NCI-H345 (cell line): ENCODE results near the gene SERPINF2.
"Not testable (repeated sequence)": the region's sequence is repeated elsewhere in the genome, so short reads cannot be mapped to it uniquely, and the experiment has no call there.

Experiments
- DNase-seq: peaks from one replicate; lab custom pipeline; 2025; lab: John Stamatoyannopoulos, UW

Gene SERPINF2

GRCh38 chr17:1735418-1735817, 7.3 kb upstream of the SERPINF2 start:
- no peak for DNase-seq

DNA sequence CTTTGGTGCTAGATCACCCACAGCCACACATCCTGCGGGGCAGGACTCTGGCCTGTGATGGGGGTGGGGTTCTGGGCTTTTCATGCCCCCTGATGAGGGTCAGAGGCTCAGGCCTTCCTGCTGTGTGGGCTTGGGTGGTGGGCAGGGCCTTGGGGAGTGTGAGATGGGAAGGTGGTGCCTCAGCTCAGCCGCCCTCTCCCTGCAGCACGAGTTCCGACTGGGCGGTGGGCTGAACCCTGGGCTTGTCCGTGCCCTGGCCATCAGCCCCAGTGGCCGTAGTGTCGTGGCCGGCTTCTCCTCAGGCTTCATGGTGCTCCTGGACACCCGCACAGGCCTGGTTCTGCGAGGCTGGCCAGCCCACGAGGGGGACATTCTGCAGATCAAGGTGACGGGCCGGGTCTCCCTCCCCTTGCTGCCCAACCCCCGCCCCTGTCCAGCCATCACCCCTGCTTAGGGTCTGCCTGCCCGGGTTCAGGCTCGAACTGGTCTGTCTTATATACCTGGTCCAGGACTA, 6.8 kb upstream of the SERPINF2 start:
- DNase-seq = no peak

DNA sequence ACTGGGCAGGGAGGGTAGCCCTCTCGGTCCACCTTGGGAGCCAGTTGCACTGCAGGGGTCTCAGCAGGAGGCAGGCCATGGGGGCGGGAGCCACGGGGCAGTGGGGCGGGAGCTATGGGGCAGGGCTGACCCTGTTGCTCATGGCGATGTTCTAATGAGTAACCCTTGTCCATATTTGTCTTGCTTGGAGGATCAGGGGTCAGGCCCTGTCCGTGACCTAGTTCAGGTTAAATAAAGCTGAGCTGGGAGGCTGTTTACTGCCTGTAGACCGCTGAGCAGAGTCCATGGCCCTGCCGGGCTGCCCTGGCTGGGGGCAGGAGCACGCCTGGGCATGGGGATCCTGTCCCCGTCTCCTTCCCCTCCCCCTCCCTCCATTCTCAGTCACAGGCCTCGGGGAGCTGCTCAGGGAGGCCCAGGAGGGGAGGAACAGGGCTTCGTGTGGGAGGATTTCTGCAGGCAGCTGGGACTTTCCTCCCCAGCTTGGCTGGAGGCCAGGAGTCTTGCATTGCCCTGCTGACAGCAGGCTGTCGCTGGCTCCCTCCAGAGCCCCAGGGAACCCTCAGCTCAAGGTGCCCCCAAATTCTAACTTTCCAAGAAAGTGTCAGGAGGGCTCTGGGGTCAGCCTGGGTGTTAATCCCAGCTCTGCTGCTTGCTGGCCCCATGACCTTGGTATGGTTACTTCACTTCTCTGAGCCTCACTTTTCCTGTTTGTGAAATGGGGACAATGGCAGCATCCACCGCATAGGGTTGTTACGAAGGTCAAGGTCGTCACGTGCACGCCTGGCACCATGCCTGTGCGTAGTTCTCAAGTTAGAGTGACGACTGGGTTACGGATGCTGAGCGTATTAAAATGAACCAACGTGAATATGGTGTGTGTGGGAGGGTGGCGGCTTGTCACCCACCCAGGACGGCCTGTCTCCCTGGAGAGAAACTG, 6.1 kb upstream of the SERPINF2 start:
- no peak for DNase-seq

- DNase-seq = no peak
Observed at GRCh38 chr17:1737531-1738291, 5.0 kb upstream of the SERPINF2 start.

DNA sequence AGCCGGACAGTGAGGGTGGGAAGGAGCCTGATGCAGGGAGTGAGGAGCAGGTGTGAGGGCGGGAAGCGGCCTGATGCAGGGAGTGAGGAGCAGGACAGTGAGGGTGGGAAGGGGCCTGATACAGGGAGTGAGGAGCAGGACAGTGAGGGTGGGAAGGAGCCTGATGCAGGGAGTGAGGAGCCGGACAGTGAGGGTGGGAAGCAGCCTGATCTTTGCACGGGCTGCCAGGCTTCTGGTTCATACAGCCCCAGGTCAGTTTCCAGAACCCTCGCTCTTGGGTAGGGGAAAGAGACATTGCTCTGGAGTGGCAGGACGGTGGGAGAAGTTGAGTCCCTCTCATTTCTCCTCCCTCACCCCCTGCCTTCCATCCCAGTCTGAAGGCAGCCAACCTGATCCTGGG, 772 bp upstream of the SERPINF2 start:
- not testable (repeated sequence) for DNase-seq

GRCh38 chr17:1743088-1743439, 393 bp downstream of the SERPINF2 start:
- DNase-seq = no peak

DNA sequence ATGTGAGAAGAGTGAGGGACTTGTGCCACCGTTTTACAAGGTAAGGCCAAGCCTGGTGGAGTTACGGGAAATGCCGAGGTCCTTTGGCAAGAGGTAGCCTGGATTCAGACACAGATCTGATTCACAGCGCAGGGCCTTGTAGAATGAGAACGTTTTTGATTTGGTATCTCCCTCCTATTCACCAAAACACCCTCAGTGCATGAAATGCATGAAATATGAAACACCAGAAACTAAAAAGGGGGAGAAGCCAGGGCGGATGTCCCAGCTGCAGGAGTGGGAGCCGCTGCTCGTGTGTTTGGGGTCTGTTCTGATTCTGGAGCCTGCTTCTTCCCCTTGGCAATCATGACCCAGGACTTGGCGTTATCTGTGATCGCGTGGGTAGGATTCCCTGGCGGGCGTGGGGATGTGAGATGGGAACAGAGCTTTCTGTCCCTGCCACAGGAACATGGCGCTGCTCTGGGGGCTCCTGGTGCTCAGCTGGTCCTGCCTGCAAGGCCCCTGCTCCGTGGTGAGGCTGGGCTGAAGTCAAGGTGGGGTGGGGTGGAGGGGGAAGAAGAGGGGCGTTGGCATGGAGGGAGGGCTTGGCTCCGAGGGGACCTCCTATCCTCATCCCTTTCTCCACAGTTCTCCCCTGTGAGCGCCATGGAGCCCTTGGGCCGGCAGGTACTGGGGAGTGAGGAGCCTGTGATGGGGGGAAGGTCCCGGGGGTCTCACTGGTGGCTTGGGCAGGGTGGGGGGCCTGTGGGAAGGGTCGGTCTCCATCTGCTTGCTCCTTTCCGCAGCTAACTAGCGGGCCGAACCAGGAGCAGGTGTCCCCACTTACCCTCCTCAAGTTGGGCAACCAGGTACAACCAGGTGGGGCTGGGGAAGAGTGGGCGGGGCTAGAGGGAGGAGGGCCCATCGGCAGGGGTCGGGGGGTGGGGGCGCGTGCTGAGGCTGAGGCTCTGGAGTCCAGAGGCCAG, 2.2 kb downstream of the SERPINF2 start:
- no peak for DNase-seq

DNA sequence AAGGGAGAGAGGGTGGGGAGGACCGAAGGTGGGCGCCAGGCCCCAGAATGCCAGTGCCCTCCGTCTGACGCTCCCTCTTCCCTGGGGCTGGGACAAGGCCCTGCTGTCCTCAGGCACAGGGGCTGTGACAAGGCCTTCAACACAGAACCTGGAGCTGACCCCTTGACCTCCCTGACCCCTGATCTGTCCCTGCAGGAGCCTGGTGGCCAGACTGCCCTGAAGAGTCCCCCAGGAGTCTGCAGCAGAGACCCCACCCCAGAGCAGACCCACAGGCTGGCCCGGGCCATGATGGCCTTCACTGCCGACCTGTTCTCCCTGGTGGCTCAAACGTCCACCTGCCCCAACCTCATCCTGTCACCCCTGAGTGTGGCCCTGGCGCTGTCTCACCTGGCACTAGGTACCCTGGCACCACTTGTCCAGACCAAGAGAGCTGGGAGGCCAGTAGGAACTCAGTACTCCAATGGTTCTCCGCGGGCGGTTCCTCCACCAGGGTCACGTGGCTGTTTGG, 2.9 kb downstream of the SERPINF2 start:
- no peak for DNase-seq

DNA sequence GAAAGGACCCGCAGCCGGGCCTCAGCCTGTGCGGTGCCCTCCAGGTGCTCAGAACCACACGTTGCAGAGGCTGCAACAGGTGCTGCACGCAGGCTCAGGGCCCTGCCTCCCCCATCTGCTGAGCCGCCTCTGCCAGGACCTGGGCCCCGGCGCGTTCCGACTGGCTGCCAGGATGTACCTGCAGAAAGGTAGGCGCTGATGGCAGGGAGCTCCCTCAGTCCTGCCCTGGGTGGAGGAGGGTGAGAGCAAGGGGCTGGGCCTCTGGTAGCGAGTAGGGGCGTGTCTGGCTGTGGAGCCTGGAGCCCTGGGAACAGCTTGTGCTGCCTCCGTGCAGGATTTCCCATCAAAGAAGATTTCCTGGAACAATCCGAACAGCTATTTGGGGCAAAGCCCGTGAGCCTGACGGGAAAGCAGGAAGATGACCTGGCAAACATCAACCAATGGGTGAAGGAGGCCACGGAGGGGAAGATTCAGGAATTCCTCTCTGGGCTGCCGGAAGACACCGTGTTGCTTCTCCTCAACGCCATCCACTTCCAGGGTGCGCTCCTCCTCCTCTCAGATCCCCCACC, 4.4 kb downstream of the SERPINF2 start:
- DNase-seq = no peak

GRCh38 chr17:1750628-1751027, 8.0 kb downstream of the SERPINF2 start:
- DNase-seq = no peak

- DNase-seq = no peak
Observed at GRCh38 chr17:1752425-1753262, 10.0 kb downstream of the SERPINF2 start.

GRCh38 chr17:1753767-1754429, 11.2 kb downstream of the SERPINF2 start:
- DNase-seq = no peak

DNA sequence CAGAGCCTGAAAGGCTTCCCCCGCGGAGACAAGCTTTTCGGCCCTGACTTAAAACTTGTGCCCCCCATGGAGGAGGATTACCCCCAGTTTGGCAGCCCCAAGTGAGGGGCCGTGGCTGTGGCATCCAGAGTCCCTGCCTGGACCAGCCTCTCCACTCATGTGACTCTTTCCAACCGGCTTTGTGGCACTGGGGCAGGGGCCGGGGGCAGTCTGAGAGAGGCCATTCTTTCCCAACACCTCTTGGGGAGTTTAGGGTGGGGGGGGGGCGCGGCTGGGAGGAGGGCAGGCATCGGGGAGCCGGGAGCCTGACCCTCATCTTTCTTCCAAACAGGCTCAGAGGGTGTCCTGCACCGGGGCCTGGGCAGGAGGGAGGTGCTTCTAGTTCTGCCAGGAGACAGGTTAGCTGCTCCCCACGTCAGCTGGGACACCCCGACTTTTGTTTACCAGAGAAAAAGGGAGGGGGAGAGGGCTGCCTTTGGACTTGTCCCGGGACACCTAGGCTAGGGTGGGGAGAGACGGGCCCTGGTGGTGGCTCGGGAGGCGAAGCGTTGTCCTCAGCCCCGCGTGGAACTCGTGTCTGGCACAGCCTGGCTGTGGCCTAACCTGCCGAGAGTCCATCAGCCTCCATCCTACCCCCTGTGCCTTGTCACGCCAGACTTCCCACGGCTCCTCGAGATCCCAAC, 11.9 kb downstream of the SERPINF2 start:
- DNase-seq = no peak

- DNase-seq = no peak
Observed at GRCh38 chr17:1755252-1755826, 12.7 kb downstream of the SERPINF2 start.

DNA sequence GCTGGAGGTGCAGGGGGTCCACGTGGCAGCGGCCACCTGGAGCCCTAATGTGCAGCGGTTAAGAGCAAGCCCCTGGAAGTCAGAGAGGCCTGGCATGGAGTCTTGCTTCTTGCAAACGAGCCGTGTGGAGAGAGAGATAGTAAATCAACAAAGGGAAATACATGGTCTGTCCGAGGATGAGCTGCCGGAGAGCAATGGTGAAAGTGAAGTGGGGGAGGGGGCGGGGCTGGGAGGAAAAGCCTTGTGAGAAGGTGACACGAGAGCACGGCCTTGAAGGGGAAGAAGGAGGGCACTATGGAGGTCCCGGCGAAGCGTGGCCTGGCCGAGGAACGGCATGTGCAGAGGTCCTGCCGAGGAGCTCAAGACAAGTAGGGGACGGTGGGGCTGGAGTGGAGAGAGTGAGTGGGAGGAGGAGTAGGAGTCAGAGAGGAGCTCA, 13.2 kb downstream of the SERPINF2 start:
- DNase-seq = no peak

DNA sequence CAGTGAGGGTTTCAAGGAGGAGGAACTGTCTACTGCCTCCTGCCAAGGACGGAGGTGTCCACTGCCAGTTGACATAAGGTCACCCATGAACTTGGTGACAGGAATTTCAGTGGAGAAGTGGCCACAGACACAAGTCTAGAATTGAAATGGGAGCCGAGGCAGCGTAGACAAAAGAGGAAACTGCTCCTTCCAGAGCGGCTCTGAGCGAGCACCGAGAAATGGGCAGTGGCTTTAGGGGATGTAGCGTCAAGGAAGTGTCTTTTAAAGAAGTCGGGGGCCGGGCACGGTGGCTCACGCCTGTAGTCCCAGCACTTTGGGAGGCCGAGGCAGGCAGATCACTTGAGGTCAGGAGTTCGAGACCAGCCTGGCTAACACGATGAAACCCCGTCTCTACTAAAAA, 16.1 kb downstream of the SERPINF2 start:
- no peak for DNase-seq

- no peak for DNase-seq
Observed at GRCh38 chr17:1759529-1759928, 16.9 kb downstream of the SERPINF2 start.

DNA sequence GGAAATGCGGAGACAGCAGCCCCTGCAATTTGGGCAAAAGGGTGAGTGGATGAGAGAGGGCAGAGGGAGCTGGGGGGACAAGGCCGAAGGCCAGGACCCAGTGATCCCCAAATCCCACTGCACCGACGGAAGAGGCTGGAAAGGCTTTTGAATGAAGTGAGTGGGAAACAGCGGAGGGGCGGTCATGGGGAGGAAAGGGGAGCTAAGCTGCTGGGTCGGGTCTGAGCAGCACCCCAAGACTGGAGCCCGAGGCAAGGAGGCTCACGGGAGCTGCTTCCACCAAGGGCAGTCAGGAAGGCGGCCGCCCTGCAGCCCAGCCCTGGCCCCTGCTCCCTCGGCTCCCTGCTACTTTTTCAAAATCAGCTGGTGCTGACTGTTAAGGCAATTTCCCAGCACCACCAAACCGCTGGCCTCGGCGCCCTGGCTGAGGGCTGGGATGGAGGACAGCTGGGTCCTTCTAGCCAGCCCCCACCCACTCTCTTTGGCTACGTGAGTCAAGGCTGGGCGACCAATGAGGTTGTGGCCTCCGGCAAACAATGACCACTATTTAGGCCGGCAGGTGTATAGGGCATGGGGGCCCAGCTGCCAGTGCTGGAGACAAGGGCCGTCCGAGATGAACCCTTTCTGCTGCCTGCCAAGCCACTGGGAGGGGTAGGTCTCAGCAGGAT, 19.7 kb downstream of the SERPINF2 start:
- no peak for DNase-seq
